Kidney epithelial cell (primary cell): ENCODE results near the gene STX5. TPM values are rescaled to one million over a fixed set of nuclear protein-coding genes. Genes with fewer than 3 reads are reported as not detected.
"Not testable (repeated sequence)": the region's sequence is repeated elsewhere in the genome, so short reads cannot be mapped to it uniquely, and the experiment has no call there.

Source experiments
- DNase-seq: peaks from one replicate; pipeline ENCODE4 v3.0.0-alpha.2; 2010; ENCODE audit warnings: low read depth
- H3K27me3 ChIP-seq: 2 replicates; pipeline ENCODE4 v1.6.0; 2011; ENCODE audit warnings: low read length; ENCODE audit not compliant: control insufficient read depth, insufficient read depth
- H3K36me3 ChIP-seq: 2 replicates; pipeline ENCODE4 v1.5.1; 2011; ENCODE audit warnings: low read length; ENCODE audit not compliant: control insufficient read depth, insufficient read depth
- H3K4me3 ChIP-seq: 2 replicates; pipeline ENCODE4 v1.5.1; 2011; ENCODE audit warnings: low read depth, mild to moderate bottlenecking, control low read depth, low read length
- CTCF ChIP-seq: IDR thresholded peaks from 2 replicates; pipeline ENCODE4 v1.5.1; 2011; ENCODE audit warnings: mild to moderate bottlenecking, moderate library complexity, low read length, control low read depth, inconsistent platforms; ENCODE audit not compliant: insufficient read depth, poor library complexity, severe bottlenecking
- total RNA-seq: library from RNA; depleted of rRNA; stranded (reverse); fragments of >200 nt; gene quantifications from 2 replicates; pipeline ENCODE4 v1.2.3, GENCODE V29; 2015

STX5 gene
- total RNA-seq, 1 donor from 2014 or later: 30.2 TPM

- Histone ChIP-seq H3K36me3 (no peaks in the 10 kb centered on the region), H3K4me3 (peak overlapping the region; percentile 25), H3K27me3 (no peaks in the 10 kb centered on the region)
- peak; percentile 99 for DNase-seq
- TF ChIP-seq CTCF: no peak
These were observed 9.7 kb upstream of the STX5 start for GRCh38 chr11:62841361-62842170.

GRCh38 chr11:62840721-62841360, 9.0 kb upstream of the STX5 start:
- peak overlapping the region; percentile 87 for H3K4me3 ChIP-seq
- not testable (repeated sequence) for H3K27me3 ChIP-seq, DNase-seq, H3K36me3 ChIP-seq

- DNase-seq: peak; percentile 73
- TF ChIP-seq CTCF: no peak
These were observed 7.4 kb upstream of the STX5 start, which contains the start of gene WDR74 for GRCh38 chr11:62839050-62839945. Gene WDR74, minus strand, starts transcription at chr11:62839590. Its CDS starts 20 bp downstream, at chr11:62839570.

GRCh38 chr11:62835336-62835735, 3.5 kb upstream of the STX5 start:
- Histone ChIP-seq H3K36me3 (peaks cover 2% of the 10 kb centered on the region), H3K4me3 (no peak overlapping the region), H3K27me3 (no peaks in the 10 kb centered on the region)
- no peak for DNase-seq
- no peak for TF ChIP-seq CTCF

More at GRCh38 chr11:62839050-62839945, 7.4 kb upstream of the STX5 start, which contains the start of gene WDR74:
- peak within 1 kb of the TSS; percentile 87 for H3K4me3 ChIP-seq
- peaks cover 2% of the 10 kb centered on the region for H3K36me3 ChIP-seq
- H3K27me3 ChIP-seq: no peaks in the 10 kb centered on the region

GRCh38 chr11:62832336-62833234, 734 bp upstream of the STX5 start, which contains the start of gene TEX54:
Gene TEX54, minus strand, starts transcription at chr11:62832841.
- Histone ChIP-seq H3K36me3 (peaks cover 3% of the 10 kb centered on the region), H3K4me3 (peak within 1 kb of the TSS; percentile 81), H3K27me3 (no peaks in the 10 kb centered on the region)
- no peak for DNase-seq
- TF ChIP-seq CTCF: no peak
